GM19395 (cell line): ENCODE measurements around the gene HRH2.

Experiments
- ATAC-seq: cut with Tn5 transposase; IDR thresholded peaks from one replicate; pipeline ENCODE4 v1.9.1; 2021; ENCODE audit warnings: mild to moderate bottlenecking, moderate library complexity; ENCODE audit not compliant: unreplicated experiment

HRH2 gene

DNA sequence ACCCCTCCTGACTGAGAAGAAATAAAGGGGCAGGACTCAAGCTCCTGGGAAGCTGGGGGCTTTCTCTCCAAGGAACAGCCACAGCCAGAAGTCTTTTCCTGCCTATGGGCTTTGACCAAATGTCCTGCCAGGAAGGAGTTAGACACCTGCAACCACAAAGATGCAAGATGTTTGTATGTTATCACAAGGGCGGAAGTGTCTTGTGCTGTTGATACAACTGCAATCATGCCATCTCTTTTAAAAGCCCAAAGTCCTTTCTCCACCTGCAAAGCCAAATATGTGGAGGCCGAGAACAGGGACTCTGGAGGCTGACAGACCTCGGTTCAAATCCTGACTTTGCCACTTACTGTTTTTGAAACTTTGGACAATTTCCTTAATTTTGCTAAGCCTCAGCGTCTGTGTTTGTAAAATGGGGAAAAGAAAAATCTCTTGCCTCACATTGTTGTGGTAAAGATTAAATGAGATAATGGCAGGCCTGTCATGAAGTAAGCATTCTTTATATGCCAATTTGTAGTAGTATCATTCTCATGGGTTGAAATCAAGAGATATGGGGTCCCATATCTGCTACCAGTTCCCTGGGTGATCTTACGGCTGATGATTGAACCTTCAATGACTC lies 17.0 kb downstream of the HRH2 start:
- no peak for ATAC-seq

DNA sequence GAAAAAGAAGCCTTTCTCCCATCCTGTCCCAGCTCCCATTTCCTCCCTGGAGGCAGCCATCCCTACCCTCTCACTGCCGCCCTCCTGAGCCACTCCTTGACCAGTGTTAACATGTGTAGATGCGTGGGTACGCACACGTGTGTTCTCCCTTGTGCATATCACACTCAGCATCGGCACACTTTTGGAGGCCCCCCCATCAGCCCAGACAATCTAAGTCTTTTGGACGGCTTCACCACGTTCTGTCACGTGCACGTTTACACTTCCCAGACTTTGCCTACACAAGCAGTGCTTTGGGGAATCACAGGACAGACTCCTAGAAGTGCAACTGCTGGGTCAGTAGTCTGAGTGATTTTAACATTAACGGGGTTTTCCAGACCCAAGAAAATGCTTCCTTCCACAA lies 18.0 kb downstream of the HRH2 start:
- ATAC-seq = no peak

DNA sequence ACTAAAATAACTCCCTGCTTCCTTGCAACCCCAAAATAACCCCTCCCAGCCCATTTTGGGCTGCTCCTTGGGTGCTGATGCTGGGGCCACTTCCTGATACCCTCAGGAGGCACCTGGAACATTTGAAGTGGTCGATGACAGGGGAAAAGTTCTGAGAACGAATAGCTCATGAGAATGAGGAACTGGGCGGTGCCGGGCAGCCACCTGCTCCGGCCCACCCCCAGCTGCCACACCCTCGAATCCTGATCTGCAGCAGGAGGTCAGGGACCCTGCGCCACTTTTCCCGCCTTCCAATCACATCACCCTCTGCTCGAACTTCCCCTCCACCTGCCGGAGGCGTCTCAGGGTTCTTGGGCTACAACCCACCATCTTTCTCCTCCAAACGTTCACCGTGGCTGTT lies 19.7 kb downstream of the HRH2 start:
- ATAC-seq = no peak

DNA sequence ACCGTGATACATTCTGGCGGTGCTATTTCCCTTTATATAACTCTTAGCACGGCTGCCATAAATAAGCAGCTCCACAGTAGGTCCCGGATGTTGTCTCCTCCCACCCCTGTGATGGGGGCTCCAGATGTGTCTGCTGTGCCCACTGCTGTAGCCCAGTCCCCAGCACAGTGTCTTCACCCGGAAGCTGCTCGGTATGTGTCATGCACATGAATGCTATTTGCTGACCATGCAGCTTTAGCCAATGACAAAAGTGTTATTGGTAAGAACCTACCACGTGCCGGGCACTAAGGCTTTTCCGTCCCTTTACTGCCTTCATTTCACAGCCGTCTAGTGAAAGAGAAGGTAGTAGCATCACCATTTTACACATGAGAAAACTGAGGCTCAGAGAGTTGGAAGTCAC lies 20.2 kb downstream of the HRH2 start:
- no peak for ATAC-seq

DNA sequence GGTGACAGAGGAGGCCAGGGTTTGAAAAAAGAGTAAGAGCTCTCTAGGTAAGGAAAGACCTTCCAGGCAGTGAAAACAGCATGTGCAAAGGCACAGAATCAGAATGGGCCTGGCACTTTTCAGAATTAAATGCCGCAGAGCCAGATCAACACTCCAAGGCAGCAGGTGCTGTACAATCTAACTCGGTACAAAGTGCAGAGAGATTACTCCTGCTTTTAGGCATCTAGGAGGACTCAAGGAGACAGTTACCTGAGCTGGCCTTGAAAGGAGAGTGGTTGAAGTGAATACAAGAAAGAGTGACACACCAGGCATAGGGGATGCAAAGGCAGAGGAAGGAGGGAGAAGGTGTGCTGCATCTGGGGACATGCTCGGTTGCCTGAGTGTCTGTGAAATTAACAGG lies 21.5 kb downstream of the HRH2 start:
- ATAC-seq = no peak

DNA sequence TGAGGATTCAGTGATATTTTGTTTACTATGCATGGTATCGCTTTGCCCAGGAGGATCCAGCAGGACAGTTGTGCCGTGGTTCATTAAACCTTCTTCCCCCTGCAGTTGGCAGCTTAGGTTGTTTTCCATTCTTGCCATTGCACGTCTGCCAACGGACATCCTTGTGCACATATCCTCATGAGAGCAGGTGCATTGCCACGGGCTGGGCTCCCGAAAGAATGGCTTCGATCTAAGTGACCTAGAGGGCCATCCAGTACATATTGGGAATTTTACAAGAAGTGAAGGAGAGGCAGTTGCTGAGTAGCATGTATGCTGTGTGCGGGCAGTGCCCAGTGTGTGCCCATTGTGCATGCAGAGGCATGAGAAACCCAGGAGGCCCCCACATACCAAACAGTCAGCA lies 22.1 kb downstream of the HRH2 start:
- ATAC-seq = no peak

DNA sequence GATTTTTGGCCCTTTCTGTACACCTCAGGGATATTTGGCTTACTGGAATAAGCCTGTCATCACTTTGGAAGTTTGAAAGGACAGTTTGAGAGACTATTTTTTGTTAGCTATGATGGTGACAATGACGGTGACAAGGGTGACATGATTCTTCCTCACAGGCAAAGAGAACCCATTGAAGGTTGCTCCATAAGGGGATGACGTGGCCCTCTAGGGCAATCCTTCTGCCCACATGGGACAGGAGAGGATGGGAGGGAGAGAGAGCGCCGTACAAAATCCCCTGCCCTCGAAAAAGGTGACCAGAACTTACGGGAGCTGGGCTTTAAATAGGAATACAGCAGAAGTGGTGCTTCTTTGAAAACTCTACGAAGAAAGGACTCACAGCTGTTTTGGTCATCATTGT lies 22.6 kb downstream of the HRH2 start:
- no peak for ATAC-seq

DNA sequence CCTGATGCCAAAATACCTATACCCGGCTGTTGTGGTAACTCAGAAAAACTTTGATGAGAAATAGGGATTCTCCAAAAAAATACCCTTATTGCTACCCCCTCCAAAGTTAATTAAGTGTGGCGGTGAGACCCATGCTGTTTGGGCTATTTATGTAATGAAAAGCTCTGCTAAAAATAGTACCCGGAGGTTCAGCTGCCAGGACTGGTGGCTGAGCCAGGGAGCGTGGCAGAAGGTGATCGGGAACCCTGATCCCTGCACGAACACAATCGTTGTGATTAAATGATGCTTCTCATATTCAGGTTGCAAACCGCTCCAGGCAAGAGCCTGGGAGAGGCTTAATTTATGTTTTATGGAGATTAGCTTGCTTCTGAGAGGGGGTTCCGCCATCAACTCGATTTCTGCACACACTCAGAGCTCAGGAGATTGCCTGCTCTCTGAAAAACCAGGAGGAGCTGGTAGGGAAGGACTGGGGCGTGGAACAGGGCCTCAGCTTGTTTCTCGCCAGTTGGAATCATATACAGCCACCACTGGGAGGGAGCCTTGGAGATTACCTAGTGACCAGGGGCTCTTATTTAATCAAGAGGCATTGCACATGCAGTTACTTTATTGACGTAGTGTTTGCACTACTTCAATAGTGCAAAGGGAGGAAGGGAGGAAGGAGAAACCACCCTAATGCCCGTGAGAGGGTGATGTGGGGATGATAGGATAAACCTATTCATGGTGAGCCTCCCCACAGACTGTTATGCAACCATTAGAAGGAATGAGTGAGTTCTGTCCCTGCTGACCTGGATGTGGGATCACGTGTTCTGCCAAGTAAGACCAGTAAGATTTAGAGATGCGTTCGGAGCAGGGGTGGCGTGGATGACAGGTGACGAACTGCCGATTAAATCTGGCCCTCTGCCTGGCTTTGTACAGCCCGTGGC lies 23.4 kb downstream of the HRH2 start:
- no peak for ATAC-seq

DNA sequence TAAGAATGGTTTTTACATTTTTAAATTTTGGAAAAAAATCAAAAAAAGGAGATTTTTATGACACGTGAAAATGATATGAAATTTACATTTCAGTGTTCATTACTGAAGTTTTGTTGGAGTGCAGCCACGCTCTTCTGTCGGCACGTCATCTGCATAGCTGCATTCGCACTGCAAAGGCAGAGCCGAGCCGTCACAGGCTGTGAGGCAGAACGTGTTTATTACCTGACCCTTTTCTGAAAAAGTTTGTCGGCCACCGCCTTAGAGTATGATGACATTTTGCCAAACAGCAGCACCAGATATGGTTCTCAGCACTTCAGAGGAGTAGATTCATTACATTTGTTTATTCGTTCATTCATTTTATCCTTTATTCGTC lies 24.1 kb downstream of the HRH2 start:
- no peak for ATAC-seq

DNA sequence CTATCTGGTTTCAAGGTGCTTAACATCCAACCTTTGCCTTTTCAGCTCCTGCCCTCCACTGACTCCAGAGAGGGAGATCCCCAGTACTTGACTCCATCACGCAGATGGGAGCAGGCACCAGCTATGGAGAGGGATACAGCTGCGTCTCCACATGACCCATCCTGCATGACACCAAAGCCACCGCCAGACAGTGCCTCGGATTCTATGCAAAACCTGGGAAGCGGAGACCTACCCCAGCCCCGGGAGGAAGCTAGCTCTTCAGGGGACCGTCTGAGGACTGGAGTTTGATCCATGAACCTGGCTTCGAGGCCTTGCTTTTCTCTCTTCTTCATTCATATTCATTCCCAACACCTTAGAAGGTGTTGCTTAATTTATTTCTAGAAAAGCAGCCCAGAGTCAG lies 24.8 kb downstream of the HRH2 start:
- ATAC-seq = no peak

DNA sequence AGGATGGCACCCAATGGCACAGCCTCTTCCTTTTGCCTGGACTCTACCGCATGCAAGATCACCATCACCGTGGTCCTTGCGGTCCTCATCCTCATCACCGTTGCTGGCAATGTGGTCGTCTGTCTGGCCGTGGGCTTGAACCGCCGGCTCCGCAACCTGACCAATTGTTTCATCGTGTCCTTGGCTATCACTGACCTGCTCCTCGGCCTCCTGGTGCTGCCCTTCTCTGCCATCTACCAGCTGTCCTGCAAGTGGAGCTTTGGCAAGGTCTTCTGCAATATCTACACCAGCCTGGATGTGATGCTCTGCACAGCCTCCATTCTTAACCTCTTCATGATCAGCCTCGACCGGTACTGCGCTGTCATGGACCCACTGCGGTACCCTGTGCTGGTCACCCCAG lies 25.4 kb downstream of the HRH2 start:
- ATAC-seq = no peak

DNA sequence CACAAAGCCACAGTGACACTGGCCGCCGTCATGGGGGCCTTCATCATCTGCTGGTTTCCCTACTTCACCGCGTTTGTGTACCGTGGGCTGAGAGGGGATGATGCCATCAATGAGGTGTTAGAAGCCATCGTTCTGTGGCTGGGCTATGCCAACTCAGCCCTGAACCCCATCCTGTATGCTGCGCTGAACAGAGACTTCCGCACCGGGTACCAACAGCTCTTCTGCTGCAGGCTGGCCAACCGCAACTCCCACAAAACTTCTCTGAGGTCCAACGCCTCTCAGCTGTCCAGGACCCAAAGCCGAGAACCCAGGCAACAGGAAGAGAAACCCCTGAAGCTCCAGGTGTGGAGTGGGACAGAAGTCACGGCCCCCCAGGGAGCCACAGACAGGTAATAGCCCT lies 26.1 kb downstream of the HRH2 start:
- ATAC-seq = no peak

DNA sequence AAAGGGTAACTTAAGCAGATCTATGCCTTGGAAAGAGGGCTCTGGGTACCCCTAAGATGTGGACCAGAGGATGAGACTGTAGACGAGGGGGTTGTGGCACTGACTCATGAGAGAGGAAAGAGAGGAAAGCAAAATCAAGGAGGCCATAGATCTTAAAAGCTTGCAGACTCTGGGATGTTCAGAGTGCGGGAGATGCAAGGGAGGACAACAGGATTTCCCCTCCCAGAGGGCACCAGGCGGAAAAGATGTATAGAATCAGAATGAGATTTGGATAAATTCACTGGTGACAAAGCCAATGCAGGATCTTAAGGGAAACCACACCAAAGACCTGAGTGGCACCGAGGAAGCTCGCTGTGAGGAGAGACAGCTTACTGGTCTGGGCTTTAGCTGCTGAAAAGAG lies 27.1 kb downstream of the HRH2 start:
- no peak for ATAC-seq

DNA sequence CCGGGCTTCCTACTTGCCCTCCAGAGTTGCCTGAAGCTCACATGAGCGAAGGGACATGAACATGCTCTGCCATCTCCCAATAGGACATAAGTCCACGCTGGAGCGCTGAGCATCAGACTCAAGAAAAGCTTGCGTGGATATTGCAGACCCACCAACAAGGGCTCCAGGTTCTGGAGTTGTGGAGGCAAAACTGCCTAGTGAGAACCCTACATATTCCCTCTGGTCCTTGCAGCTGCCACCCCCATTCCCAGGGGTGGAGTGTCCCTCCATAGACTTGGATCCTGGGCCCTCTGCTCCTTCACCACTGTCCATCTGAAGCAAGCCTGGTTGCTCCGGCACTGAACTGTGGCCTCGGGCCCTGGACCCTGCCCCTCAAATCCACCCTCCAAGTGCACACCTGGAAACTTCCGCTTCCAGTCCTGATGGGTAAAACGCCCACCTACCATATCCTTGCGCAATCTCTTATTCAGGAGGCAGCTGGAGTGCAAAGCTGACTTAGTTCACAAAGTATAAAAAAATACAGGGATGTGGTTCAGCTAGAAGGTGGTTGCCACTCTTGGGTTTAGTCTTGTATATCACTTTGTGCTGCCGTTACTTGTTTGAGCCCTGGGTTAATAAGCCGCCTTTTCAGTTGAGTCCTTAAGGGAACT lies 28.0 kb downstream of the HRH2 start:
- no peak for ATAC-seq

DNA sequence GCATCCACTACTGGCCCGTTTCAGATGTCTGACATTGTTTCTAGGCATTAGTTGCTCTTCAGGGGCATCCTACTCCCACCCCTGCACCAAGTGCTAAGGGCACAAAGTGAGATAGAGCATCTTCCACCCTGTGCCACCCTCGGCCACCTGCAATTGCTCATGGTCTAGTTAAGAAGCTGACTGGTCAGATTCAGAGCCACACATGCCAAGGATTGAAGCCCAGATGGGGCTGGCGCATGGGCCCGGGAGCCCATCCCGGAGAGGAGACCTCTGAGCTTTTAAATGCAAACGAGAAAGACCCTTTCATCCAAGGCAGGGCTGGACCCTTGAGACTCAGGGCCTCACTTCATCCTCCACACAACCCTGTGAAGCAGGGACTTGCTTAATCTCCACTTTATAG lies 28.5 kb downstream of the HRH2 start:
- no peak for ATAC-seq

DNA sequence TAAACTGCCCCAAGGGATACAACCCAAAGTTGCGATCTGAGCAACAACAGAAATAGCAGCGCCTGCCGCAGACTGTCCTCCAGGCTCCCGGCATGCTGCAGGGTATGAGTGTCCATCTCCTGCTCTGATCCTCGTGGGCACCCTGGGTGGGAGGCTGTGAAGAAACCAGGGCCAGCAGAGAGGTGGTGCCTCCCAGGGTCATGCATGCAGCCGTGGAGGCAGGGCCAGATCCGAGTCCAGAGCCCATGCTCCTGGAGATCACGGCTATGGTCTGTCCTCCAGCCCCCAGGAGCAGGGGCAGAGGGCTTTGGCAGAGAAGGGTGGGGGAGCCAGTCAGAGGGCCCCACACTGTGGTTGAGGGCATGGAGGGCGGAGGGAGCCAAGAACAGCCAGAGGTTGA lies 29.0 kb downstream of the HRH2 start:
- ATAC-seq = no peak

DNA sequence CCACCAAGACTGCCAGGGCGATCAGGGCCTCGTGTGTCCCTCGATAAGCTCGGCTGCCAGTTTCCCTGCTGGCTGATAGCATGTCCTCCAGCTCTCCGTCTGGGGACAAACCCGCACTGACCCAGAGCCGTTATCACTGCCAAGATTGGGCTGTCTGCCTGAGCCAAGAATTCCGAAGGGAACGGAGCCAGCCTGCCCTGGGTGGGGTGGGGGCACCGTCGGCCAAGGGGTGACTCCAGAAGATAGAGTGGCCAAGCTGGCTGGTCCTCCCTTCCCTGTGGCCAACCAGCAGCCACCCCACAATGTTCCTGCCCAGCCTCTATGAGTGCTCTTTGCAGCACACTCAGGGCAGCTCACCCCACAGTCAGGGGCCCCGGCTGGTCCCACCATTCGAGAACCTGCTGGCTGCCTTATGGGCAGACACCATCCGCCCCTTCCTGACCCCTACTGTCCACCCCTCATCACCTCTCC lies 29.4 kb downstream of the HRH2 start:
- no peak for ATAC-seq

DNA sequence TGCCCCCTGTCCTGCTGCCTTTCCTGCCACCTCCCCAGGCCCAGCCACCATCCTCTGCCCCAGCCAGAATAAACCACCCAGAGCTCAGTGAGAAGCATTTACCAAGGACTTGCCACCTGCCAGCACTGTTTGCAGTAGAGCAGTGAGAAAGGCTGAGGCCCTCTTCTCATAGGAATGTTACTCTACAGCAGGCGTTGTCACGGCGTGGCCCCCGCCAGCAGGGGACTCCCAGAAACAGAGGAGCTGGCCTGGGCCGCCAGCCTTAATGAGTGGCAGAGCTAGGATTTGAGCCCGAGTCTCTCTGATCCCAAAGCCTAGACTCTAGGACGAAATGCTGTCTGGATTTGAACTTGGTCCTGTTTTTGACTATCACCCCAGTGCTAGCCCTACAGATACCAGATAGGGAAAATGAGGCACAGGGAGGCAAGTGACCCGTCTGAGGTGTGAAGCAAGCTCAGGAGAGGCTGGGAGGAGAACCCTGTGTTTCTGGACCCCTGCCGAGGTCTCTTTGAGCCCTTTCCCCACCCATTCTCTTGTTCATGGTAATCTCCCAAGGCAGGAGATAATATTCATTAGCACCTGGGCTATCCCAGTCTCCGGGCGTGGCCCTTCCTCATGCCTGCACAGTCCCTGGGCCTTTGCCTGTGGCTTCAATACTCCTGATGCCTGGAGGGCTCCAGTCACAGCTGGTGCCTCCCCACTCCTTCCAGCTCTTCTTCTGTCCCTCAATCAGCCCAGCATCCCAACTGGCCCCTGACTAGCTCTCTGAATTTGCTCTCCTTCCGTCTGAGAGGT lies 30.7 kb downstream of the HRH2 start:
- ATAC-seq = no peak

DNA sequence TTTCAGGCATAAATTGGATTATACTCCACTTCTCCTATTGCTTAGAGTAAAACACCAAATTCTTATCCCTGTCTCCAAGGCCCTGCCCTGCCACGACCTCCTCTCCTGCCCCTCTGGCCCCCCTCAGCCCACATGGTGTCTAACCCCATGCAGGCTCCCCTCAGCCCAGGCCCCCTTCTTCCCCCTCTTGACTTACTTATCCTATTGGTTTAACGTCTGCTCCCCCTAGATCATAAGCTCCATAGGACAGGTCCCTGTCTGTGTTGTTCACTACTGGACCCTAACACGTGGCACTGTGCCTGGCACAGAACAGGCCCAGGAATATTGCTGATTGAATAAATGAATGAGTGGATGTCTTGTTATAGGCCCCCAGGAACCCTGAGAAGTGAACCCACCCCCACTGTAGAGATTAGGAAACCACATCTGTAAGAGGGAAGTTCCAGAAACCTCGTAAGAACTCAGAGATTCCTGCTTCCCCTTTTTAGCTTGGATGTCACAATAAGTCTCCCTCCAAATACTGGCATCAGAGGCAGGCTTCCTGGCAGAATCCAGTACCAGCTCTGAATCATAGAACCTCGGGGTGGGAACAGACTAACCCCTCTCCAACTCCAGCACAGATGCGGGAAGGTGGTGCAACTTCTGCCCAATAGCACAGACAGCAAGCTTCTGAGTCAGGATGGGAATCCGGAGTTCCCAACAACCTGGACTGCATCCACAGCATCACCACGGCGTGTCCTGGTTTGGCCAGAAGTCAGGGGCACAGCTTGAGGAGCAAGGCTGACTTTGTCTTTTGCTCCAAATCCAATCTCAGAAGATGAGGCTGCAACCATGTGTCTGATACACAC lies 31.5 kb downstream of the HRH2 start:
- ATAC-seq = no peak

DNA sequence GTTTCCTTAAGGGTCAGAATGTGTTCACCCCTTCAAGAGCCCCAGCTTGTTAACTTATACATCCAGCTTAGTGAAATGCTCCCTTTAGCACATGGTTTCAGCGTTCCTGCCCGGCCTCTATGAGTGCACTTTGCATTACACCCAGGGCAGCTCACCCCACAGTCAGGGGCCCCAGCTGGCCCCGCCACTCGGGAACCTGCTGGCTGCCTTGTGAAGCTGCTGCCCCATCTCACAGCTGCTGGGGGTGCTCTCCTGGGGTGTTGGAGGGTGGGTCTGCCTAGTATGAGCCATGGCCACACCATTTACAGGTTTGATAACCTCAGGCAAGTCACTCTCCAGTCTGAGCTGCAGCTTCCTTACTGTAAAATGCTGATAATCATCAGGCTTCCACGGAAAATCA lies 32.2 kb downstream of the HRH2 start:
- no peak for ATAC-seq
